Measurements from ENCODE around the gene PHIP.

Gene PHIP

DNA sequence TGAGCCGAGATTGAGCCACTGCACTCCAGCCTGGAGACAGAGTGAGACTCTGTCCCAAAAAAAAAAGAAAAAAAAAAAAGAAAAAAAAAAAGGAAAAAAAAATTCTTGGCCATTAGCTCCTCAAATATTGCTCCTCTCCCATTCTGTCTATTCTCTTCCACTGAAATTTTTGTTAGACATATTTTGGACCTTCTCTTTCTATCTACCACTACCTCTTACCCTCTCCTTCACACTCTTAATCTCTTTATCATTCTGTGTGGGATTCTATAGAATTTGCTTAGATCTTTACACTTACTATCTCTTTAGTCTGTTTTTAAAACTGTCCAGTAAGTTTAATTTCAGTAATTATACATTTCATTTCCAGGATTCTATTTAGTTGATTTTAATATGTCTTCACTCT lies 125.7 kb downstream of the PHIP start:
- H3K4me3 ChIP-seq (IDR thresholded peaks at IDR 0.05; ENCODE audit: insufficient read depth, low read depth, low read length), result no peak overlapping the region
- H4K20me1 ChIP-seq (ENCODE audit: insufficient read depth), result no peaks in the 10 kb centered on the region
- TF ChIP-seq, protein P1, sequence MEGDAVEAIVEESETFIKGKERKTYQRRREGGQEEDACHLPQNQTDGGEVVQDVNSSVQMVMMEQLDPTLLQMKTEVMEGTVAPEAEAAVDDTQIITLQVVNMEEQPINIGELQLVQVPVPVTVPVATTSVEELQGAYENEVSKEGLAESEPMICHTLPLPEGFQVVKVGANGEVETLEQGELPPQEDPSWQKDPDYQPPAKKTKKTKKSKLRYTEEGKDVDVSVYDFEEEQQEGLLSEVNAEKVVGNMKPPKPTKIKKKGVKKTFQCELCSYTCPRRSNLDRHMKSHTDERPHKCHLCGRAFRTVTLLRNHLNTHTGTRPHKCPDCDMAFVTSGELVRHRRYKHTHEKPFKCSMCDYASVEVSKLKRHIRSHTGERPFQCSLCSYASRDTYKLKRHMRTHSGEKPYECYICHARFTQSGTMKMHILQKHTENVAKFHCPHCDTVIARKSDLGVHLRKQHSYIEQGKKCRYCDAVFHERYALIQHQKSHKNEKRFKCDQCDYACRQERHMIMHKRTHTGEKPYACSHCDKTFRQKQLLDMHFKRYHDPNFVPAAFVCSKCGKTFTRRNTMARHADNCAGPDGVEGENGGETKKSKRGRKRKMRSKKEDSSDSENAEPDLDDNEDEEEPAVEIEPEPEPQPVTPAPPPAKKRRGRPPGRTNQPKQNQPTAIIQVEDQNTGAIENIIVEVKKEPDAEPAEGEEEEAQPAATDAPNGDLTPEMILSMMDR (conservative IDR thresholded peaks at IDR 0.05; ENCODE audit: low read depth, low read length), result no peak
- H2AFZ ChIP-seq (ENCODE audit: low read depth), result no peak overlapping the region
- no peak overlapping the region for H3K9ac ChIP-seq
- H3K4me1 ChIP-seq (ENCODE audit: low read depth, poor library complexity, severe bottlenecking), result no peaks in the 10 kb centered on the region
- no peaks in the 10 kb centered on the region for H3K27me3 ChIP-seq (ENCODE audit: insufficient read depth, low read depth)
- no peaks in the 10 kb centered on the region for H3K79me2 ChIP-seq (ENCODE audit: insufficient read depth, low read depth)
- H3K36me3 ChIP-seq (ENCODE audit: insufficient read depth), result peaks cover 2% of the 10 kb centered on the region; the same call in 1 of the 2 replicates
- H3K27ac ChIP-seq, result no peak overlapping the region
- no peak overlapping the region for H3K4me2 ChIP-seq

DNA sequence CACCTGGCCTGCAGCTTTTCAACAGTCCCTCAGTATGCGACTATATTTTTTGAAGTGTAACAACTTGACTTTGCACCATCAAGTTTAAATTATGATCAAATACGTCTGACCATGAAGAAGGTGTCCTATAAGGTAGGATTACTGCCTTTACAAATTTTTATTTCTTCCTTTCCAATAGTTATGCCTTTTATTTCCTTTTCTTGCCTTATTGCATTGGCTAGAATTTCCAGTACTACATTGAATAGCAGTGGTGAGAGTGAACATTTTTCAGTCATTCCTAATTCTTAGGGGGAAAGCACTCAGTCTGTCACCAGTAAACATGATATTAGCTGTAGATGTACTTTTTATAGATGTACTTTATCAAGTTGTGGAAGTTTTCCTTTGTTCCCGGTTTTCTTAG lies 129.3 kb downstream of the PHIP start:
- peaks cover 2% of the 10 kb centered on the region for H3K36me3 ChIP-seq (ENCODE audit: insufficient read depth)

DNA sequence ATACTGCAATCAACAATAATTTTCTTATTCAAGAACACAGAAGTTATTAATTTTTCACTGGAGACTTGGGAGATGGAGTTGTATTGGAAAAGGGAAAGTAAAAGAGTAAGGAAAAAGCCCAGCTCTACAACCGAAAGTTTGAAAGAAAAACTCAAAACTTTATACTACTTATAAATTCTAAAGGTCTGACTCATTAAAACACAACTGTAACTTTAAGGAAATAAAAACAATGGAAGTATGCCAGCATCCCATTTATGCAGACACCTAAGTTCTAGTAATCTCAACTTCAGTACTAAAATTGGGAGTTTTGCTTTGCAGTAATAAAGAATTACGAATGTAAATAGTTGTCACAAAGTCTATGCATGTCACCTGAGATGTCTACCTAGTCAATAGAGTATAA lies 130.1 kb downstream of the PHIP start:
- H2AFZ ChIP-seq (ENCODE audit: low read depth), result no peak overlapping the region
- no peak overlapping the region for H3K27ac ChIP-seq
- H3K4me3 ChIP-seq (IDR thresholded peaks at IDR 0.05; ENCODE audit: insufficient read depth, low read depth, low read length), result no peak overlapping the region
- H3K36me3 ChIP-seq (ENCODE audit: insufficient read depth), result peaks cover 2% of the 10 kb centered on the region
- no peak overlapping the region for H3K9ac ChIP-seq
- H3K27me3 ChIP-seq (ENCODE audit: insufficient read depth, low read depth), result no peaks in the 10 kb centered on the region
- H3K4me1 ChIP-seq (ENCODE audit: low read depth, poor library complexity, severe bottlenecking), result no peaks in the 10 kb centered on the region
- TF ChIP-seq, protein P1 (conservative IDR thresholded peaks at IDR 0.05; ENCODE audit: low read depth, low read length), result no peak
- no peaks in the 10 kb centered on the region for H4K20me1 ChIP-seq (ENCODE audit: insufficient read depth)
- no peaks in the 10 kb centered on the region for H3K79me2 ChIP-seq (ENCODE audit: insufficient read depth, low read depth)
- H3K4me2 ChIP-seq, result no peak overlapping the region

More for the DNA sequence above, 129.3 kb downstream of the PHIP start:
- Histone ChIP-seq H3K4me3 (IDR thresholded peaks at IDR 0.05; ENCODE audit: insufficient read depth, low read depth, low read length) (no peak overlapping the region), H3K27ac (no peak overlapping the region), H3K4me1 (ENCODE audit: low read depth, poor library complexity, severe bottlenecking) (no peaks in the 10 kb centered on the region), H4K20me1 (ENCODE audit: insufficient read depth) (no peaks in the 10 kb centered on the region), H3K9ac (no peak overlapping the region), H3K4me2 (no peak overlapping the region), H3K27me3 (ENCODE audit: insufficient read depth, low read depth) (no peaks in the 10 kb centered on the region), H3K79me2 (ENCODE audit: insufficient read depth, low read depth) (no peaks in the 10 kb centered on the region), H2AFZ (ENCODE audit: low read depth) (no peak overlapping the region)
- TF ChIP-seq, protein P1 (conservative IDR thresholded peaks at IDR 0.05; ENCODE audit: low read depth, low read length), result no peak

DNA sequence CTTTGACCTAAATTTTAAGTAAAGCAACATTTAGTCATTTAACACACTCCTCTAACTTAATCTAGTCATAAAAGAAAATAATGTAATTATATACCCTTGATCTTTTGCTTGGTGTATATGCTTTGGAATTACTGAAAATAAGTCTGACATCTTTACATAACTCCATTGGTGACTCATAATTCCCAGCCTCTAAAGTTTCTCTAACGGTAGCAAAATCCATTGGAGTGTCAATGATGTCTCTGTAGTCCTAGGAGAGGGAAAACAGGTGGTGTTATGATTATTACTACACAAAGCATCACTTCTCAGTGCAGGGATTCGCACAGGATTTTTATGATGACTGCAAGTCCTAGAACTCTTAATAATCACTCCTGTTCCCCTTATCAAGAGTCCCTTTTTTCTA lies 130.5 kb downstream of the PHIP start:
- Histone ChIP-seq H3K4me2 (no peak overlapping the region), H3K9ac (no peak overlapping the region), H3K36me3 (ENCODE audit: insufficient read depth) (peaks cover 2% of the 10 kb centered on the region), H3K4me3 (IDR thresholded peaks at IDR 0.05; ENCODE audit: insufficient read depth, low read depth, low read length) (no peak overlapping the region), H3K27me3 (ENCODE audit: insufficient read depth, low read depth) (no peaks in the 10 kb centered on the region), H3K27ac (no peak overlapping the region), H4K20me1 (ENCODE audit: insufficient read depth) (no peaks in the 10 kb centered on the region), H3K4me1 (ENCODE audit: low read depth, poor library complexity, severe bottlenecking) (no peaks in the 10 kb centered on the region), H3K79me2 (ENCODE audit: insufficient read depth, low read depth) (no peaks in the 10 kb centered on the region), H2AFZ (ENCODE audit: low read depth) (no peak overlapping the region)
- TF ChIP-seq, protein P1 (conservative IDR thresholded peaks at IDR 0.05; ENCODE audit: low read depth, low read length), result no peak

Measured in KMS-11 (cell line).